ENCODE results near the gene MCOLN1. TPM values are rescaled to one million over a fixed set of nuclear protein-coding genes. Genes with fewer than 3 reads are reported as not detected.

Gene MCOLN1
- total and polyA plus RNA-seq, 2 experiments from 2014 or later = 15.5 to 55.5 TPM

DNA sequence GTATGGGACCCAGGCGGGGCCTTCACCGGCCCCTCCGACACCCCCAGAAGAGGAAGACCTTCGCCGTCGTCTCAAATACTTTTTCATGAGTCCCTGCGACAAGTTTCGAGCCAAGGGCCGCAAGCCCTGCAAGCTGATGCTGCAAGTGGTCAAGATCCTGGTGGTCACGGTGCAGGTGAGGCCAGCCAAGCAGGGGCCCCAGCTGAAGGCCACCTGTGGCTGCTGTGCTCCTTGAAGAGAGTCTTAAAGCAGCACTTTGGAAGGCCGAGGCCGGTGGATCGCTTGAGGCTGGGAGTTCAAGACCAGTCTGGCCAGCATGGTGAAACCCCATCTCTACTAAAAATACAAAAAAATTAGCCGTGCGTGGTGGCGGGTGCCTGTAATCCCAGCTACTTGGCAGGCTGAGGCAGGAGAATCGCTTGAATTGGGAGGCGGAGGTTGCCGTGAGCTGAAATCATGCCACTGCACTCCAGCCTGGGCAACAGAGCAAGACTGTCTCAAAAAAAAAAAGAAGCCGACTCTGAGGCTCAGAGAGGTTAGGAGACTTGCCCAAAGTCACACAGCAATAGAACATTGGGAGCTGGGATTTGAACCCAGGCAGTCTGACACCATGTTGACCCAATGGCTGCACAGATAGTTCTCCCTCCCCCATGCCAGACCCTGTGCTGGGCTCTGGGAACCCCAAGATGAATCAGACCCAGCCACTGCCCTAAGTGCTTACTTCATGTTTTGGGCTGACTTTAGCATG is 2.7 kb downstream of the MCOLN1 start:
- Histone ChIP-seq H3K9me2 (replicated peaks; ENCODE audit: insufficient read depth) (no peaks in the 10 kb centered on the region), H3K79me2 (peaks cover 12% of the 10 kb centered on the region), H3K9me3 (ENCODE audit: low read depth) (no peaks in the 10 kb centered on the region), H3K4me3 (no peak overlapping the region), H3K27me3 (no peaks in the 10 kb centered on the region), H3K4me2 (no peak overlapping the region), H4K20me1 (ENCODE audit: insufficient read depth, poor library complexity, severe bottlenecking) (no peaks in the 10 kb centered on the region), H2AFZ (no peak overlapping the region), H3K36me3 (replicated peaks; ENCODE audit: insufficient read depth, low read depth) (no peaks in the 10 kb centered on the region), H3K27ac (no peak overlapping the region), H3K4me1 (ENCODE audit: insufficient read depth) (peaks cover 16% of the 10 kb centered on the region)
- TF ChIP-seq EZH2 (IDR thresholded peaks at IDR 0.05; ENCODE audit: borderline replicate concordance) = no peak
- TF ChIP-seq, protein P1, sequence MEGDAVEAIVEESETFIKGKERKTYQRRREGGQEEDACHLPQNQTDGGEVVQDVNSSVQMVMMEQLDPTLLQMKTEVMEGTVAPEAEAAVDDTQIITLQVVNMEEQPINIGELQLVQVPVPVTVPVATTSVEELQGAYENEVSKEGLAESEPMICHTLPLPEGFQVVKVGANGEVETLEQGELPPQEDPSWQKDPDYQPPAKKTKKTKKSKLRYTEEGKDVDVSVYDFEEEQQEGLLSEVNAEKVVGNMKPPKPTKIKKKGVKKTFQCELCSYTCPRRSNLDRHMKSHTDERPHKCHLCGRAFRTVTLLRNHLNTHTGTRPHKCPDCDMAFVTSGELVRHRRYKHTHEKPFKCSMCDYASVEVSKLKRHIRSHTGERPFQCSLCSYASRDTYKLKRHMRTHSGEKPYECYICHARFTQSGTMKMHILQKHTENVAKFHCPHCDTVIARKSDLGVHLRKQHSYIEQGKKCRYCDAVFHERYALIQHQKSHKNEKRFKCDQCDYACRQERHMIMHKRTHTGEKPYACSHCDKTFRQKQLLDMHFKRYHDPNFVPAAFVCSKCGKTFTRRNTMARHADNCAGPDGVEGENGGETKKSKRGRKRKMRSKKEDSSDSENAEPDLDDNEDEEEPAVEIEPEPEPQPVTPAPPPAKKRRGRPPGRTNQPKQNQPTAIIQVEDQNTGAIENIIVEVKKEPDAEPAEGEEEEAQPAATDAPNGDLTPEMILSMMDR (IDR thresholded peaks at IDR 0.05; ENCODE audit: poor library complexity) = no peak
- no peak for TF ChIP-seq EZH2phosphoT487 (IDR thresholded peaks at IDR 0.05; ENCODE audit: low read depth, severe bottlenecking, unreplicated experiment)
- no peak for DNase-seq (ENCODE audit: low spot score)
- 94% methylated on average over 20 of the region's 20 CpGs for WGBS (ENCODE audit: low lambda C conversion rate, missing lambda C conversion rate)

DNA sequence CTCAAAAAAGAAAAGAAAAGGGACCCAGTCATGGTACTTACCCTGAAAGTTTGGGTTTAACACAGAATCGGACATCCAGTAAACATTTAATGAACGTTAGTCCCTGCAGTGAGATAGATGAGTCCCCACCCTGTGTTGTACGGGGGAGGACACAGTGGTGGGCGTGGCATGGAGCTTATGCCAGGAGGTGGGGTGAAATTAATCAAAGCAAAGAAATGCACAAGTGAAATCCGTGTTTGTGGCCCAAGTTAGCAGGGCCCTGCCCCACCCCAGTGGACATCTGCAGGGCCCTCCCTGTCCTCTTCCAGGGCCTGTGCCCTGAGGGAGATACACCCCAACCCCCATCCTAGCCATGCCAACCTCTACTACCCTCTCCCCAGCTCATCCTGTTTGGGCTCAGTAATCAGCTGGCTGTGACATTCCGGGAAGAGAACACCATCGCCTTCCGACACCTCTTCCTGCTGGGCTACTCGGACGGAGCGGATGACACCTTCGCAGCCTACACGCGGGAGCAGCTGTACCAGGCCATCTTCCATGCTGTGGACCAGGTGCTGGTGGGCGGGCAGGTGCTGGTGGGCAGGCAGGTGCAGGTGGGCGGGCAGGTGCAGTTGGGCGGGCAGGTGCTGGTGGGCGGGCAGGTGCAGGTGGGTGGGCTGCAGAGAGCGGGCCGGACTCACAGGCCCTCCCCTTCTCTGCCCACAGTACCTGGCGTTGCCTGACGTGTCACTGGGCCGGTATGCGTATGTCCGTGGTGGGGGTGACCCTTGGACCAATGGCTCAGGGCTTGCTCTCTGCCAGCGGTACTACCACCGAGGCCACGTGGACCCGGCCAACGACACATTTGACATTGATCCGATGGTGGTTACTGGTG is 3.9 kb downstream of the MCOLN1 start:
- no peak overlapping the region for H3K4me2 ChIP-seq
- no peaks in the 10 kb centered on the region for H3K27me3 ChIP-seq
- H3K9me3 ChIP-seq (ENCODE audit: low read depth) = no peaks in the 10 kb centered on the region
- no peaks in the 10 kb centered on the region for H4K20me1 ChIP-seq (ENCODE audit: insufficient read depth, poor library complexity, severe bottlenecking)
- peaks cover 12% of the 10 kb centered on the region for H3K79me2 ChIP-seq
- no peaks in the 10 kb centered on the region for H3K36me3 ChIP-seq (replicated peaks; ENCODE audit: insufficient read depth, low read depth)
- no peak for TF ChIP-seq EZH2phosphoT487 (IDR thresholded peaks at IDR 0.05; ENCODE audit: low read depth, severe bottlenecking, unreplicated experiment)
- no peak for TF ChIP-seq EZH2 (IDR thresholded peaks at IDR 0.05; ENCODE audit: borderline replicate concordance)
- TF ChIP-seq, protein P1 (IDR thresholded peaks at IDR 0.05; ENCODE audit: poor library complexity) = no peak
- H3K4me3 ChIP-seq = no peak overlapping the region
- WGBS (ENCODE audit: low lambda C conversion rate, missing lambda C conversion rate) = 96% methylated on average over 27 of the region's 31 CpGs
- no peak for DNase-seq (ENCODE audit: low spot score)
- peaks cover 16% of the 10 kb centered on the region for H3K4me1 ChIP-seq (ENCODE audit: insufficient read depth)
- no peak overlapping the region for H3K27ac ChIP-seq
- no peak overlapping the region for H2AFZ ChIP-seq
- no peaks in the 10 kb centered on the region for H3K9me2 ChIP-seq (replicated peaks; ENCODE audit: insufficient read depth)

DNA sequence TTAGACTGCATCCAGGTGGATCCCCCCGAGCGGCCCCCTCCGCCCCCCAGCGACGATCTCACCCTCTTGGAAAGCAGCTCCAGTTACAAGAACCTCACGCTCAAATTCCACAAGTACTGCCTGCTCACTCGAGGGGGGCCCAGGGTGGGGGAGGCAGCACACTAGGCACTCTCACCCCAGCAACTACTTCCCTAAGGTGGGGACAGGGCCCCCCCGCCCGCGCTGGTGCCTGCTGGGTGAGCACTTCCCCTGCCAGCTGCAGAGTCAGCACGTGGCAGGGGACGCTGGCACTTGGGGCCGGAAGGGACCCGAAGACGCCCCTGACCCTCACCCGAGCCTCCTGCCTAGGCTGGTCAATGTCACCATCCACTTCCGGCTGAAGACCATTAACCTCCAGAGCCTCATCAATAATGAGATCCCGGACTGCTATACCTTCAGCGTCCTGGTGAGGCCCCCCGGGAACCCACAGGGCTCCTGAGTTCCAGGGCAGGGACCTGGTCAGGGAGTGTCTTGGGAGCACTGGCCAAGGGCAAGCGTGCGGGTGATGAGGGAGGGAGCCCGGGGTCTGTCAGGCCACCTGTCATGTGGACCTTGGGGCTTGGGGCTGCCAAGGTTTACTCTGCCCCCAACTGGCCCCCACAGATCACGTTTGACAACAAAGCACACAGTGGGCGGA is 5.2 kb downstream of the MCOLN1 start:
- 89% methylated on average over 19 of the region's 25 CpGs for WGBS (ENCODE audit: low lambda C conversion rate, missing lambda C conversion rate)
- H3K9me2 ChIP-seq (replicated peaks; ENCODE audit: insufficient read depth) = no peaks in the 10 kb centered on the region
- no peaks in the 10 kb centered on the region for H3K27me3 ChIP-seq
- no peaks in the 10 kb centered on the region for H3K36me3 ChIP-seq (replicated peaks; ENCODE audit: insufficient read depth, low read depth)
- H3K4me1 ChIP-seq (ENCODE audit: insufficient read depth) = peaks cover 7% of the 10 kb centered on the region
- TF ChIP-seq, protein P1 (IDR thresholded peaks at IDR 0.05; ENCODE audit: poor library complexity) = no peak
- TF ChIP-seq EZH2phosphoT487 (IDR thresholded peaks at IDR 0.05; ENCODE audit: low read depth, severe bottlenecking, unreplicated experiment) = no peak
- TF ChIP-seq EZH2 (IDR thresholded peaks at IDR 0.05; ENCODE audit: borderline replicate concordance) = no peak
- no peak overlapping the region for H3K4me3 ChIP-seq
- H3K79me2 ChIP-seq = peaks cover 12% of the 10 kb centered on the region
- no peak overlapping the region for H3K4me2 ChIP-seq
- H3K9me3 ChIP-seq (ENCODE audit: low read depth) = no peaks in the 10 kb centered on the region
- no peak for DNase-seq (ENCODE audit: low spot score)
- H4K20me1 ChIP-seq (ENCODE audit: insufficient read depth, poor library complexity, severe bottlenecking) = no peaks in the 10 kb centered on the region
- no peak overlapping the region for H2AFZ ChIP-seq
- no peak overlapping the region for H3K27ac ChIP-seq

Data from hepatocyte (in vitro differentiated cells).